ENCODE measurements around the gene ZDHHC23.
A peak's percentile ranks its signal among the peaks of the same experiment; 100 is the strongest.

The ZDHHC23 gene

DNA sequence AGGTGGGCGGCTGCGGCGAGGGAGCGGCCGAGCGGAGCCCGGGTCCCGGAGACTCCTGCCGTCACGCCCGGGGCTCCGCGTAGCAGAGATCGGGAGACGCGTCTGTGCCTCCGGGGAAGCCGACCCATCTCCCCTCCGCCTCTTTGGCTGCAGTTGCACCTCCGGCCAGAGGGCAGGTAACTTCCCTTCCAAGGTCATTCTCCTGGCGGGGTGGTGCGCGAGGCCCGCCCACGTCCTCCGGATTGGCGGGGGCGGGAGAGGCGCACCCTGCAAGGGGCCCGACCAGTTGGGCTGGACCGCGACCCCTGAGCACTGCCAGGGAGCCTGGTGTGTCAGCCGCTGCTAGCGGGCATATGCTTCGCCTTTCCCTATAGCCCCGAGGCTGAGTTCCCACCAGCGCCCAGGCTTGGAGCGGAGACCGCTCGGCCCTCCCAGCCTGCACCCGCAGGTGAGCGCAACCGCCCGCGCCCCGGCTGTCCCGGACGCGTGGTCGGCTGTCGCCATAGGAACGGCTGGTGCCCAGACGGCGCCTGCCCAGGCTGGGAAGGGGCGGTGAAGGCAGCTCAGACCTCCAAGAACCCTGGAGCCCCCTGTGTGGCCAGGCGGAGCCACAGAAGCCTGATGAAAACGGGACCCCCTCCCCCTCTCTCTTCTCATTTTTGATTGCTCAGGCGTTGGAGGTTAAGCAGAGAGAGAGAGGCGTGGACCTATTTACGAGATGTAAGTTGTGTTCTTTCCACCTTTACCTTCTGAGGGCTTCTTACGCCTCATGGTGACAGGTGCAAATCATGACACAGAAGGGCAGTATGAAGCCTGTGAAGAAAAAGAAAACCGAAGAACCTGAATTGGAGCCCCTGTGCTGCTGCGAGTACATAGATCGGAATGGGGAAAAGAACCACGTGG is 453 bp downstream of the ZDHHC23 start:
- H3K27me3 ChIP-seq (ENCODE audit: control insufficient read depth in 1 of 2, insufficient read depth in 2 of 2, low read length in 2 of 2), result no peaks in the 10 kb centered on the region
- peak overlapping the region; percentile 53 for H3K27ac ChIP-seq (ENCODE audit: low read depth, low read length)
- H3K9me3 ChIP-seq (ENCODE audit: control insufficient read depth in 1 of 2, low read length in 2 of 2), result no peaks in the 10 kb centered on the region
- peak overlapping the region; percentile 51 to 76 for H3K9ac ChIP-seq (ENCODE audit: low read depth in 1 of 2, low read length in 2 of 2)
- no peaks in the 10 kb centered on the region for H3K36me3 ChIP-seq (ENCODE audit: control insufficient read depth in 1 of 2, insufficient read depth in 2 of 2, low read length in 2 of 2)
- peaks cover 0 to 12% of the 10 kb centered on the region in 2 donors for H3K4me1 ChIP-seq (ENCODE audit: control insufficient read depth in 1 of 2, insufficient read depth in 2 of 2, low read length in 2 of 2)
- peak overlapping the region; percentile 83 to 89 for H3K4me3 ChIP-seq (ENCODE audit: low read depth in 1 of 2, low read length in 2 of 2)

DNA sequence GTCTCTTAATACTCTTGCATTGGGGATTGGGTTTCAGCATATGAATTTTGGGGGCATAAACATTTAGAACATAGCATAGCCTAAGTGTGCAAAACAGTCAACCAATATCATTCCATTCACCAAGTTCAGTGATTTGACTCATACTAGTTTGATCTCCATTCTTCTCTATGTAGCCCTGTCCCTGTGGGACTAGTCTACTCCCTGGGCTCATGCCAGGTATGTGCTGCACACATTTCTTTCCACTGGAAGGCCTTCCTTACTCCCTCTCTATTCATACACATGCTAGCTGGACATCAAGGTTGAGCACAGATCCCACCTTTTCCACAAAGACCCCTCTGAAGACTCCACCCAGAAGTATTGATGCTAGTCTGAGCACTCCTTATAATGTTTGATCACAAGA is 5.1 kb downstream of the ZDHHC23 start:
- Histone ChIP-seq H3K27me3 (ENCODE audit: control insufficient read depth in 1 of 2, insufficient read depth in 2 of 2, low read length in 2 of 2) (no peaks in the 10 kb centered on the region), H3K27ac (ENCODE audit: low read depth, low read length) (no peak overlapping the region), H3K9ac (ENCODE audit: low read depth in 1 of 2, low read length in 2 of 2) (no peak overlapping the region), H3K36me3 (ENCODE audit: control insufficient read depth in 1 of 2, insufficient read depth in 2 of 2, low read length in 2 of 2) (peaks cover 0 to 24% of the 10 kb centered on the region in 2 donors), H3K4me3 (ENCODE audit: low read depth in 1 of 2, low read length in 2 of 2) (no peak overlapping the region), H3K9me3 (ENCODE audit: control insufficient read depth in 1 of 2, low read length in 2 of 2) (no peaks in the 10 kb centered on the region), H3K4me1 (ENCODE audit: control insufficient read depth in 1 of 2, insufficient read depth in 2 of 2, low read length in 2 of 2) (peaks cover 0 to 12% of the 10 kb centered on the region in 2 donors)

DNA sequence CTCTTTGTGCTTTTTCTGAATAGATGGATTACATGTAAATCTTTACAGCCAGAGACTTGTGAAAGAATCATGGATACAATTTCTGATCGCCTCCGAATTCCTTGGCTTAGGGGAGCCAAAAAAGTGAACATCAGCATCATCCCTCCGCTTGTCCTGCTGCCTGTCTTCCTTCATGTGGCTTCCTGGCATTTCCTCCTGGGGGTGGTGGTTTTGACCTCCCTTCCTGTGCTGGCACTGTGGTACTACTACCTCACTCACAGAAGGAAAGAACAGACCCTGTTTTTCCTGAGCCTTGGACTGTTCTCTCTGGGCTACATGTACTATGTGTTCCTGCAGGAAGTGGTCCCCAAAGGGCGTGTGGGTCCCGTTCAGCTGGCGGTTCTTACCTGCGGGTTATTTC is 5.9 kb downstream of the ZDHHC23 start:
- H3K9ac ChIP-seq (ENCODE audit: low read depth in 1 of 2, low read length in 2 of 2), result no peak overlapping the region

DNA sequence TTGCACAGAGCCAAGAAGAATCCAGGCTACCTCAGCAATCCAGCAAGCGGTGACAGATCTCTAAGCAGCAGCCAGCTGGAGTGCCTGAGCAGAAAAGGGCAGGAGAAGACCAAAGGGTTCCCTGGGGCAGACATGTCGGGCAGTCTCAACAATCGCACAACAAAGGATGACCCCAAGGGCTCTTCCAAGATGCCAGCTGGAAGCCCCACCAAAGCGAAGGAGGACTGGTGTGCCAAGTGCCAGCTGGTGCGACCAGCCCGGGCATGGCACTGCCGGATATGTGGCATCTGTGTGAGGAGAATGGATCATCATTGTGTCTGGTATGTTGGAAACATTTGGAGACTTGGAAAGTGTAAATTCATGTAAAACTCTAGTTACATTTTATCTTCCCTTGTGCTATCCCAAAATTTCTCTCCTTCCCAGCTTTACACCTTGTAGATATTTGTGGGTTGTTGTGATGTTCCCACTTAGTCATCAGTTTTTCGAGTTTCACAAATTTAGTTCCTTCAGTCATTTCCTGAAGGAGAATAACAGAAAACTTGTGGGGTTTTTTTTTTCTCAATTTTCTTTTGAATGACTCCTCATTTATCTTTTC is 6.4 kb downstream of the ZDHHC23 start:
- H3K9ac ChIP-seq (ENCODE audit: low read depth in 1 of 2, low read length in 2 of 2), result no peak overlapping the region
- peaks cover 0 to 2% of the 10 kb centered on the region in 2 donors for H3K4me1 ChIP-seq (ENCODE audit: control insufficient read depth in 1 of 2, insufficient read depth in 2 of 2, low read length in 2 of 2)
- peaks cover 6 to 35% of the 10 kb centered on the region in 2 donors for H3K36me3 ChIP-seq (ENCODE audit: control insufficient read depth in 1 of 2, insufficient read depth in 2 of 2, low read length in 2 of 2)
- H3K4me3 ChIP-seq (ENCODE audit: low read depth in 1 of 2, low read length in 2 of 2), result no peak overlapping the region
- H3K27ac ChIP-seq (ENCODE audit: low read depth, low read length), result no peak overlapping the region
- no peaks in the 10 kb centered on the region for H3K9me3 ChIP-seq (ENCODE audit: control insufficient read depth in 1 of 2, low read length in 2 of 2)
- no peaks in the 10 kb centered on the region for H3K27me3 ChIP-seq (ENCODE audit: control insufficient read depth in 1 of 2, insufficient read depth in 2 of 2, low read length in 2 of 2)

More for the DNA sequence above, 5.9 kb downstream of the ZDHHC23 start:
- Histone ChIP-seq H3K4me1 (ENCODE audit: control insufficient read depth in 1 of 2, insufficient read depth in 2 of 2, low read length in 2 of 2) (peaks cover 0 to 7% of the 10 kb centered on the region in 2 donors), H3K9me3 (ENCODE audit: control insufficient read depth in 1 of 2, low read length in 2 of 2) (no peaks in the 10 kb centered on the region), H3K27ac (ENCODE audit: low read depth, low read length) (no peak overlapping the region), H3K4me3 (ENCODE audit: low read depth in 1 of 2, low read length in 2 of 2) (no peak overlapping the region), H3K36me3 (ENCODE audit: control insufficient read depth in 1 of 2, insufficient read depth in 2 of 2, low read length in 2 of 2) (peaks cover 4 to 31% of the 10 kb centered on the region in 2 donors), H3K27me3 (ENCODE audit: control insufficient read depth in 1 of 2, insufficient read depth in 2 of 2, low read length in 2 of 2) (no peaks in the 10 kb centered on the region)

DNA sequence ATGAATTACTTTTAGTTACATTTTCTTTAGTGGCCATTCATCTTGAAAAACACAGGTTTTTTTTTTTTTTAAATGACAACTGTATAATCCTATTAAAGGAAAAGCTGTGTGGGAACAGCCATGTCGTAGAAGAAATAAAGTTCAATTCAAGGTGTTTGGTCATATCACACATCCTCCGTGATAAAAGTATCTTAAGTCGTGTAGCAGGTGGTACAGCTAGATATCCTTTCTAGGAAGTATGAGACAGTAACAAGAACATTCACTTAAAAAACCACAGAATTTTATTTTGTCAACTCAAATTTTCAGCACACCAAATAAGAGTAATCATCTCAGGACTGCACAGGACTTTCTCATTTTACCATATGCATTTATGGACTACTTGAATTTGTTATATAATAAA is 16.1 kb downstream of the ZDHHC23 start:
- H3K27me3 ChIP-seq (ENCODE audit: control insufficient read depth in 1 of 2, insufficient read depth in 2 of 2, low read length in 2 of 2), result no peaks in the 10 kb centered on the region
- H3K4me3 ChIP-seq (ENCODE audit: low read depth in 1 of 2, low read length in 2 of 2), result no peak overlapping the region
- H3K27ac ChIP-seq (ENCODE audit: low read depth, low read length), result no peak overlapping the region
- H3K9me3 ChIP-seq (ENCODE audit: control insufficient read depth in 1 of 2, low read length in 2 of 2), result no peaks in the 10 kb centered on the region
- peaks cover 4 to 23% of the 10 kb centered on the region in 2 donors for H3K36me3 ChIP-seq (ENCODE audit: control insufficient read depth in 1 of 2, insufficient read depth in 2 of 2, low read length in 2 of 2)
- H3K9ac ChIP-seq (ENCODE audit: low read depth in 1 of 2, low read length in 2 of 2), result no peak overlapping the region
- no peaks in the 10 kb centered on the region for H3K4me1 ChIP-seq (ENCODE audit: control insufficient read depth in 1 of 2, insufficient read depth in 2 of 2, low read length in 2 of 2)

DNA sequence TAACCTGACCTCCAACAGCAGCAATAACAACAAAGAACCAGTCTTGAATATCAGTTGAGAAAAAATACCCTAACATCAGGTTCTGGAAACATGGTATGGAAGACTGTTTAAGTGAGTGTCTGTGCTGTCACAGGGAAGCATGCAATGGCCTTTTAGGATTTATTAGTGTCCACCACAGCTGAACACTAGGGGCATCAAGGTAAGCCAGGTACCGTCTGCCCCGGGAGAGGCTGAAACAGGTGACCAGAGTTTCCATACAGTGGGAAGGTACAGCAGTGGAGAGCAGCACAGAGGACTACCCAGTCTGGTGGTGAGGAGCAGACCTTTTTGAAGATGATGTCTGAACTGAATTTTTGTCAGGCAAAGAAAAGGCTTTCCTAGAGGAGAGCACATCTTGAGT is 18.4 kb downstream of the ZDHHC23 start:
- no peak overlapping the region for H3K27ac ChIP-seq (ENCODE audit: low read depth, low read length)
- no peaks in the 10 kb centered on the region for H3K9me3 ChIP-seq (ENCODE audit: control insufficient read depth in 1 of 2, low read length in 2 of 2)
- H3K27me3 ChIP-seq (ENCODE audit: control insufficient read depth in 1 of 2, insufficient read depth in 2 of 2, low read length in 2 of 2), result no peaks in the 10 kb centered on the region
- H3K9ac ChIP-seq (ENCODE audit: low read depth in 1 of 2, low read length in 2 of 2), result no peak overlapping the region
- H3K4me1 ChIP-seq (ENCODE audit: control insufficient read depth in 1 of 2, insufficient read depth in 2 of 2, low read length in 2 of 2), result no peaks in the 10 kb centered on the region
- peaks cover 4 to 7% of the 10 kb centered on the region in 2 donors for H3K36me3 ChIP-seq (ENCODE audit: control insufficient read depth in 1 of 2, insufficient read depth in 2 of 2, low read length in 2 of 2)
- no peak overlapping the region for H3K4me3 ChIP-seq (ENCODE audit: low read depth in 1 of 2, low read length in 2 of 2)

DNA sequence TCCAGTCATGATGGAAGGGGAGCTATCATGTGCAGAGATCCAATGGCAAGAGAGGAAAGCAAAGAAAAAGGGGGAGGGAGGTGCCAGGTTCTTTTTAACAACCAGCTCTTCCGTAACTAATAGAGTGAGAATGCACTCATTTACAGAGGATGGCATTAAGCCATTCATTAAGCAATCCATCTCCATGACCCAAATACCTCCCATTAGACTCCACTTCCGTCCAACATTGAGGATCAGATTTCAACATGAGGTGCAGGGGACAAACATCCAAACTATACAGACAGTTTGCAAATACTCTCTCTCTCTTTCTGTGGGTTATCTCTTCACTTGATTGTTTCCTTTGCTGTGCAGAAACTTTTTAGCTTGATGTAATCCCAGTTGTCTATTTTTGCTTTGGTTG is 21.2 kb downstream of the ZDHHC23 start:
- H3K4me1 ChIP-seq (ENCODE audit: control insufficient read depth in 1 of 2, insufficient read depth in 2 of 2, low read length in 2 of 2), result no peaks in the 10 kb centered on the region
- peaks cover 8 to 15% of the 10 kb centered on the region in 2 donors for H3K9me3 ChIP-seq (ENCODE audit: control insufficient read depth in 1 of 2, low read length in 2 of 2)
- no peak overlapping the region for H3K4me3 ChIP-seq (ENCODE audit: low read depth in 1 of 2, low read length in 2 of 2)
- H3K36me3 ChIP-seq (ENCODE audit: control insufficient read depth in 1 of 2, insufficient read depth in 2 of 2, low read length in 2 of 2), result peaks cover 4 to 10% of the 10 kb centered on the region in 2 donors
- H3K27me3 ChIP-seq (ENCODE audit: control insufficient read depth in 1 of 2, insufficient read depth in 2 of 2, low read length in 2 of 2), result no peaks in the 10 kb centered on the region
- no peak overlapping the region for H3K27ac ChIP-seq (ENCODE audit: low read depth, low read length)
- no peak overlapping the region for H3K9ac ChIP-seq (ENCODE audit: low read depth in 1 of 2, low read length in 2 of 2)

DNA sequence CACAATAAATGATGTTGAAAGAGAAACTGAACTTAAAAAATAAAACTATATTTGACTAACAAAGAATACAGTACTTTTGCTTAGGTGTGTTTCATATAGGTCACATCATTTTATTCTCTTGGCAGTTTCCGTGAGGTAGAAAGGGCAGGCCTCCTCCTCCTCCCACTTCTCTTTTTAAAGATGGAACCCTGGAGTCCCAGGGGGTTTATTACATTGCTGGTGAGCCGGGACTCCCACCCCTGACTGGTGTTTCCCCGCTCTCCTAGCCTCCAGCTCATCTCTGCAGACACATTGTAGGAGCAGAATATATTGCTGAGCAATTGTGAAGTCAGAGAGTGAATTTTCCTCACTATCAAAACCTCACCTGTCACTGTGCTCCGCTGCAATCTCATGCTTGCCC is 30.0 kb downstream of the ZDHHC23 start:
- H3K27me3 ChIP-seq (ENCODE audit: control insufficient read depth in 1 of 2, insufficient read depth in 2 of 2, low read length in 2 of 2), result no peaks in the 10 kb centered on the region
- H3K36me3 ChIP-seq (ENCODE audit: control insufficient read depth in 1 of 2, insufficient read depth in 2 of 2, low read length in 2 of 2), result peaks cover 7 to 14% of the 10 kb centered on the region in 2 donors
- no peak overlapping the region for H3K27ac ChIP-seq (ENCODE audit: low read depth, low read length)
- H3K4me3 ChIP-seq (ENCODE audit: low read depth in 1 of 2, low read length in 2 of 2), result no peak overlapping the region
- H3K9me3 ChIP-seq (ENCODE audit: control insufficient read depth in 1 of 2, low read length in 2 of 2), result peaks cover 8 to 13% of the 10 kb centered on the region in 2 donors
- H3K4me1 ChIP-seq (ENCODE audit: control insufficient read depth in 1 of 2, insufficient read depth in 2 of 2, low read length in 2 of 2), result no peaks in the 10 kb centered on the region
- H3K9ac ChIP-seq (ENCODE audit: low read depth in 1 of 2, low read length in 2 of 2), result no peak overlapping the region

DNA sequence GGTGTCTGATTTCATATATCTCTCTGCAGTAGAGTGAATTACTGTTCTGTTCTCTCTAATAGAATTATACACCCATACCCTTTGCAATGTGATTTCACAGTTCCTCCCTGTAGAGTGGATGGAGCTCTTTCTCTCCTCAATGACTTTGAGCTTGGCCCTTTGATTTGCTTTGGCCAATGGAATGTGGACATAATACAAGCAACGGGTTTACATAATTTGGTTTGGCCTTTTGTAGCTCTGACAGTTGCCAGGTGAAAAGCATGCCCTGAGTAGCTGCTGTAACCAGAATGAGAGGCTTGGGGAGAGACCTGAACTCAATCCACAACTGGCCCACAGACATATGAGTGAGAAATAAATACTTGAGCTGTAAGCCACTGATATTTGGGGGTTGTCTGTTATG is 32.1 kb downstream of the ZDHHC23 start:
- H3K36me3 ChIP-seq (ENCODE audit: control insufficient read depth in 1 of 2, insufficient read depth in 2 of 2, low read length in 2 of 2), result peaks cover 7 to 9% of the 10 kb centered on the region in 2 donors
- no peak overlapping the region for H3K27ac ChIP-seq (ENCODE audit: low read depth, low read length)
- no peak overlapping the region for H3K9ac ChIP-seq (ENCODE audit: low read depth in 1 of 2, low read length in 2 of 2)
- no peaks in the 10 kb centered on the region for H3K27me3 ChIP-seq (ENCODE audit: control insufficient read depth in 1 of 2, insufficient read depth in 2 of 2, low read length in 2 of 2)
- H3K4me1 ChIP-seq (ENCODE audit: control insufficient read depth in 1 of 2, insufficient read depth in 2 of 2, low read length in 2 of 2), result no peaks in the 10 kb centered on the region
- no peaks in the 10 kb centered on the region for H3K9me3 ChIP-seq (ENCODE audit: control insufficient read depth in 1 of 2, low read length in 2 of 2)
- H3K4me3 ChIP-seq (ENCODE audit: low read depth in 1 of 2, low read length in 2 of 2), result no peak overlapping the region

DNA sequence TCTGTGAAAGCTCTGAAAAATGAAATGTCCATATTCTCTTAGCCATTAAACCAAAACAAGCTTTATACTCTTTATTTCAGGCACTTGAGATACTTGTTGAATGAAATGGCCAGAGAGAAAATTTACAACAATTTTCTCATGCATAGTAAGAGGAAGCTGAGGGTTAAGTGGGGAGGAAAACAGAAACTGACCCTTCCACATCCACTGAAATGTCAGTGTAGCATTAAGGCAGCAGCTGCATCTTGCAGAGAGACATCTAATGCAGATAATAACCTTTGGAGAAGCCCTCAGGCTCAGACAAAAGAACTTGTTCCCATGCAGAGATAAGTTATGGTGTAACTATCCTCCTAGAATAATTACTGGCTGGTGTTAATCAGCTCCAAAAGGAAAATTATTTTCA is 34.0 kb downstream of the ZDHHC23 start:
- Histone ChIP-seq H3K4me3 (ENCODE audit: low read depth in 1 of 2, low read length in 2 of 2) (no peak overlapping the region), H3K27me3 (ENCODE audit: control insufficient read depth in 1 of 2, insufficient read depth in 2 of 2, low read length in 2 of 2) (no peaks in the 10 kb centered on the region), H3K27ac (ENCODE audit: low read depth, low read length) (no peak overlapping the region), H3K9me3 (ENCODE audit: control insufficient read depth in 1 of 2, low read length in 2 of 2) (no peaks in the 10 kb centered on the region), H3K36me3 (ENCODE audit: control insufficient read depth in 1 of 2, insufficient read depth in 2 of 2, low read length in 2 of 2) (peaks cover 7 to 9% of the 10 kb centered on the region in 2 donors), H3K4me1 (ENCODE audit: control insufficient read depth in 1 of 2, insufficient read depth in 2 of 2, low read length in 2 of 2) (no peaks in the 10 kb centered on the region), H3K9ac (ENCODE audit: low read depth in 1 of 2, low read length in 2 of 2) (no peak overlapping the region)

Data from duodenal mucosa (tissue), 2 donors.